ENCODE measurements around the gene RAI1. TPM values are rescaled to one million over a fixed set of nuclear protein-coding genes. Genes with fewer than 3 reads are reported as not detected.
A peak's percentile ranks its signal among the peaks of the same experiment; 100 is the strongest.

Gene RAI1
- total RNA-seq, 4 donors from 2014 or later, result 20.3 to 46.1 (median 30.4) TPM

DNA sequence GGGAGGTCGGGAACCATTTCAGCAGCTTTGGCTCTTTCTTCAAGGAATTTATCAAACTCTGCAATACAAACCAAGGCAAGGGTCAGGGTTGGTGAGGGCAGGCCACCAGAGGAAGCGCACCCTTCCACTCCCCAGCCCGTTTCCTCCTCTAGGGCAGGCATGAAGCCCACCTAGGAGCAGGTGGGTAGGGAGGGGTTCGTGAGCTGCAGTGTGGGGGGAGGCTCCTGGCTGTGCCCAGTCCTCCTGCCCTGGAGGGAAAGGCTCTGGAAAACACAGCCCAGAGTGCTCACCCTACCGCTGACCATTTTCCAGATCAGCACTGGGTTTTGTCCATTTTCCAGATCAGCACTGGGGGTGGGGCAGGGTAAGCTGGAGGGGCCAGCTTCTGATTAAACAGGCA lies 166.5 kb downstream of the RAI1 start:
- no peaks in the 10 kb centered on the region for H3K27me3 ChIP-seq
- no peak overlapping the region for H3K4me3 ChIP-seq
- TF ChIP-seq, protein P1, sequence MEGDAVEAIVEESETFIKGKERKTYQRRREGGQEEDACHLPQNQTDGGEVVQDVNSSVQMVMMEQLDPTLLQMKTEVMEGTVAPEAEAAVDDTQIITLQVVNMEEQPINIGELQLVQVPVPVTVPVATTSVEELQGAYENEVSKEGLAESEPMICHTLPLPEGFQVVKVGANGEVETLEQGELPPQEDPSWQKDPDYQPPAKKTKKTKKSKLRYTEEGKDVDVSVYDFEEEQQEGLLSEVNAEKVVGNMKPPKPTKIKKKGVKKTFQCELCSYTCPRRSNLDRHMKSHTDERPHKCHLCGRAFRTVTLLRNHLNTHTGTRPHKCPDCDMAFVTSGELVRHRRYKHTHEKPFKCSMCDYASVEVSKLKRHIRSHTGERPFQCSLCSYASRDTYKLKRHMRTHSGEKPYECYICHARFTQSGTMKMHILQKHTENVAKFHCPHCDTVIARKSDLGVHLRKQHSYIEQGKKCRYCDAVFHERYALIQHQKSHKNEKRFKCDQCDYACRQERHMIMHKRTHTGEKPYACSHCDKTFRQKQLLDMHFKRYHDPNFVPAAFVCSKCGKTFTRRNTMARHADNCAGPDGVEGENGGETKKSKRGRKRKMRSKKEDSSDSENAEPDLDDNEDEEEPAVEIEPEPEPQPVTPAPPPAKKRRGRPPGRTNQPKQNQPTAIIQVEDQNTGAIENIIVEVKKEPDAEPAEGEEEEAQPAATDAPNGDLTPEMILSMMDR (IDR thresholded peaks at IDR 0.05), result no peak
- no peak for TF ChIP-seq EP300 (IDR thresholded peaks at IDR 0.05)
- peaks cover 44% of the 10 kb centered on the region for H3K4me1 ChIP-seq
- no peaks in the 10 kb centered on the region for H3K9me3 ChIP-seq
- WGBS, result 71% methylated on average over 4 of the region's 5 CpGs
- peak overlapping the region; percentile 84 for H3K27ac ChIP-seq
- DNase-seq (ENCODE audit: low spot score in 2 of 2), result no peak
- peaks cover 29% of the 10 kb centered on the region for H3K36me3 ChIP-seq

DNA sequence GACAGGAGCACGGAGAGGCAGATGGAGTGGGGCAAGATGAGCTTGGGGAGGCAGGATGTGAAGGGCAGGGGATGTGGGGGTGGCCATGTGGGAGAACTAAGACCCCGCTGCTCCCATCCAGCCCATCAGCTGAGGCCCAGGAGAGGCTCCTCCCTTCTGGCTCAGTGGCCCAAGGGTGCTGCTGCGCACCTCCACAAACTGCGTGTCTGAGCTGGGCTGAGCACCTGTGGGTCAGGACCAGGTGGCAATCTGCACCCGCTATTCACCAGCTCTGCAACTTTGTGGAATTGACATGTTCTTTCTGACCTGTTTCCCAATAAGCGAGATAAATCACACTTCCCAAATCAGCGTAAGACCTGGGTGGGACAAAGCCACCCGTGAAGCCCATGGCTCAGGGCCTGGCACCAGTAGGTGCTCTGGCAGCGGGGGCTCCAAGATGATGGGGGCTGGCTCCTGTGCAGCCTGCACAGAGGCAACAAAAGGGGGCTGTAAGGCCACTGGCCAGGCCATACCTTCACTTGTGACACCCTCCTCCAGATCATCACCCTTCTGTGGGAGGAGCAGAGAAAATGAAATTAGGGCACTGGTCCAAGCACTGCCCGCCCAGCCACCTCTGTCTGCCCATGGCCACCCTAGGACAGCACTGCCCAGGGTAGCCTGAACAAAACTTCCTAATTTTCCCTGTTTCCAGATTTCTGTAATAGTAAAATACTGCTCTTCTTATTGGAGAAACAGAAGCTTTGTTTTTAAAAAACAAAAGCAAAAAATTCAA lies 167.2 kb downstream of the RAI1 start:
- H3K4me3 ChIP-seq, result no peak overlapping the region
- H3K36me3 ChIP-seq, result peaks cover 32% of the 10 kb centered on the region
- no peaks in the 10 kb centered on the region for H3K27me3 ChIP-seq
- DNase-seq (ENCODE audit: low spot score in 2 of 2), result no peak
- H3K4me1 ChIP-seq, result peaks cover 39% of the 10 kb centered on the region
- 83% methylated on average over 10 of the region's 10 CpGs for WGBS
- no peaks in the 10 kb centered on the region for H3K9me3 ChIP-seq
- no peak for TF ChIP-seq EP300 (IDR thresholded peaks at IDR 0.05)
- TF ChIP-seq POLR2A (IDR thresholded peaks at IDR 0.05), result no peak
- TF ChIP-seq, protein P1 (IDR thresholded peaks at IDR 0.05), result no peak
- TF ChIP-seq POLR2AphosphoS5 (IDR thresholded peaks at IDR 0.05), result no peak
- H3K27ac ChIP-seq, result peak overlapping the region; percentile 84

DNA sequence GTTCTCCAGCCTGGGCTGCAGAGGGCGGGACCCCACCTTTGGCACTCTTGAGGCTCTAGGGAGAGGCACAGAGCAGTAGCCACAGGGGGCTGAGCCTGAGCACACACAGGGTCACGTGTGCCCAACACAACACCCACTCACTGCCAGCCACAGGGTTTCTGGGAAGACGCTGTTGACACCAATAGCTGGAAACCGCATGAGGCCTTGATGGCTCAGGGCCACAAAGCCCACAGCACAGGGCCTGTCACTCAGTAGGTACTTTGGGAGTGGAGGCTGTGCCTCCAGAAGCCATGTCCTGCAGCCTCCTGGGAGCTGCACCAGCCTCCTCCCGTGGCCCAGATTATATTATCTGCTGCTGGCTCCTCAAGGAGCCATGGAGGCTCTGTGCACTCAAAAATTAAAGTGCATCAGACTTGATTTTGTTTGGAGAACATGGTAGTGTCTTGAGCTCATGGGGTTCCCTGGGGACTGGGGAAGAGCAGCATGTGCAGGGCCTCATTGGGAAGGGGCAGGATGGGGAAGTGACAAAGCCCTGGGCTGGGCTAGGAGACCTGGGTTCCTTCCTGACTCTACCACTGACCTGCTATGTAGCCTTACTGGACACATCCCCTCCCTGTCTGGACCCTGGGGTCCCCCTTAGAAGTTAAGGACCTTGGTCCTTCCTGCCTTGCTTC lies 168.0 kb downstream of the RAI1 start:
- peaks cover 32% of the 10 kb centered on the region for H3K36me3 ChIP-seq
- TF ChIP-seq POLR2AphosphoS5 (IDR thresholded peaks at IDR 0.05), result peak in 2 of 3 donors; percentile 10 to 64
- TF ChIP-seq, protein P1 (IDR thresholded peaks at IDR 0.05), result no peak
- H3K9me3 ChIP-seq, result no peaks in the 10 kb centered on the region
- H3K27me3 ChIP-seq, result no peaks in the 10 kb centered on the region
- no peak overlapping the region for H3K4me3 ChIP-seq
- peak overlapping the region; percentile 84 for H3K27ac ChIP-seq
- peaks cover 45% of the 10 kb centered on the region for H3K4me1 ChIP-seq
- no peak for DNase-seq (ENCODE audit: low spot score in 2 of 2)
- 3% methylated on average over 2 of the region's 5 CpGs for WGBS

DNA sequence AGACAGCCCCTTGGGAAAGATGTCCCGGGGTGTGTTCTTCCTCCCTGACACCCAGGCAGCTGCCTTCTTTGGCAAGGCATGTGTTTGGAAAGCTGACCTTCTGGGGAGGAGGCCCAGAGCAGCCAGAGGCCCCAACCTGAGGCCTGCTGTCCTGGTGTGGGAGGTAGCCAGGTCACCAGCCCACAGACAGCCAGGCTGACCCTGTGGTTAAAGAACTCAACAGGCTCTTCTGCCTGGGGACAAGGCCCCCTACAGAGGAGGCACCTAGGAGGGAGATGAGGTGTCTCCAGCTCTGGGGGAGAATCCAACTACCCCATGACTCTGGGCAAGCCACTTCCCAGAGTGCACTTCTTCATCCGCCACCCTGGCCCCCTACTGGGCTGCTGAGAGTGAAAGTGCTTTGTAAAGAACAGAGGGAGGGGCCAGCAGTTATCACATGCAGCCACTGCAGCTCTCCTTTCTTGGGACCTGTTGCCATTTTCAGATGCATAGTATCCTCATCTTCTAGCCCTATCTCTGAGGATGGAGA lies 168.7 kb downstream of the RAI1 start:
- Histone ChIP-seq H3K9me3 (no peaks in the 10 kb centered on the region), H3K4me3 (no peak overlapping the region), H3K4me1 (peaks cover 48% of the 10 kb centered on the region), H3K27ac (peak overlapping the region; percentile 84), H3K36me3 (peaks cover 32% of the 10 kb centered on the region), H3K27me3 (no peaks in the 10 kb centered on the region)
- no peak for TF ChIP-seq POLR2A (IDR thresholded peaks at IDR 0.05)
- TF ChIP-seq POLR2AphosphoS5 (IDR thresholded peaks at IDR 0.05), result no peak
- TF ChIP-seq, protein P1 (IDR thresholded peaks at IDR 0.05), result no peak
- no peak for TF ChIP-seq EP300 (IDR thresholded peaks at IDR 0.05)
- DNase-seq (ENCODE audit: low spot score in 2 of 2), result no peak
- WGBS, result 48% methylated on average over 2 of the region's 2 CpGs

Data from suprapubic skin (tissue), 4 donors.